HG02759 (cell line): ENCODE results near the gene ZBTB46.

Experiments used
- ATAC-seq: cut with Tn5 transposase; IDR thresholded peaks from one replicate; pipeline ENCODE4 v1.9.1; 2021; ENCODE audit warnings: mild to moderate bottlenecking, moderate library complexity; ENCODE audit not compliant: unreplicated experiment

The ZBTB46 gene

DNA sequence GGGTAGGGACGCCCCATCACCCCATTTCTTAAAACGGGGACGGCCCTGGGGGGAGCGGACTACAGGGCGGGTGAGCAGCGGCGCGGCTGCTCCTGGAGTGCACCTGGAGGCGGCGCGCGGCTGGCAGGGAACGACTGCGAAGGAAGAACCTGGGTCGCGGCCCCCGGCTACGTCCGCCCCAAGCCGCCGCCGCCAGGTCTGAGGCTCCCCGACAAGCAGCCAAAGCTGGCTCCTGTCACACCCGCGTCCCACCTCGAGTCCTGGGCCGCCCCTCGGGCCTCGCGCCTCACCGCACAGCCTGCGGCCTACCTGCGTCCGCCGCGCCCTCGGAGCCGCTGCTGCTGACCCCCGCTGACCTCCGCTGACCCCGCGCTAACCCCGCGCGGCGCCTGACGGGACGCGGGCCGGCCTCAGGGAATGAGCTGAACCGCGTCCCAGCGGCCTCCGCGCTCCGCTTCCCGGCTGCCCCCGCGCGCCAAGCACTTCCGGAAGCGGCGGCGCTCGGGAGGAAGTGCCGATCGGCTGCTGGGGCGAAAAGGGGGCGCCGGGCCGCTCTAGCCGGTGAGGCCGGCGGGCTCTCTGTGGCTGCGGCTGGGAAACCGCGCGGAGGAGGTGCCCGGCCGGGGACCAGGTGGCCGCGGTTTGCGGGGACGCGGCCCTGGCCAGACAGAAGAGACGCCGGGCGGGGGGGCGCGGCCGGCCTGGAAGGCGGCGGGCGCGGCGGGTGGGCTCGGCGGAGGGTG is 123.3 kb downstream of the ZBTB46 start, which contains the start of the genes ARFRP1 and ZGPAT:
Gene ARFRP1, minus strand, starts transcription at position 419 of the 743 bp plus-strand sequence. CDS start 885 bp downstream, outside the sequence.
Gene ZGPAT, plus strand, starts transcription at position 482 of the 743 bp plus-strand sequence. CDS start 542 bp downstream, outside the sequence.
- peak; percentile 76 for ATAC-seq

DNA sequence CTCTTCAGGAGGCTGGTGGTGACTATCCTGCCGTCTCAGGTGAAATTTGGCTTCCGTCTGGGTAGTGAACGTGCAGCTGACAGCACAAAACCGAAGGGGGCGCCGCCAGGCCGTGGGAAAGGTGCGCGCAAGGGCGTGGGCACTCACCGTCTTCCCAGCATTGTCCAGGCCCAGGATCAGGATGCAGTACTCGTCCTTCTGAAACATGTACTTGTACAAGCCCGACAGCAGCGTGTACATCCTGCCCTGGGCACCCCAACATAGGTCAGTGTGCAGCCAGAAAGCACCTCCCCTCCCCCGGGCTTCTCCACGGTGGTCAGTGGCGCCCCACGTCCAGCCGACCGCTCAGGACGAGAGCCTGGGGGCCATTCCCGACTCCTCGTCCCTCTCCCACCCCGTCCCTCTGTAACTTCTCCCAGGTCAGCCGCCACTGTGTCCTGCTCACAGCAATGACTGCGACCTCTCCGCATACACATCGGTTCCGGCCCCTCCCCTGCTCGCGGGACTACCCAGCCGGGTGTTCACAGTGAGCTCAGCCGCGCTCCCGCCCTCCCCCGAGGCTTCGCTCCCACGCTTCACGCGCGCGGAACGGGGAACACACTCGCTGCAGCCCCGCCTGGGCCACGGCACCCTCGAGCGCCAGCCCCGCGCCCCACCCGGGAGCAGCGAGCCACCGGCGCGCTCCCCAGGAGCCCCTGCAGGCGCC is 124.1 kb downstream of the ZBTB46 start:
- peak; percentile 12 for ATAC-seq

DNA sequence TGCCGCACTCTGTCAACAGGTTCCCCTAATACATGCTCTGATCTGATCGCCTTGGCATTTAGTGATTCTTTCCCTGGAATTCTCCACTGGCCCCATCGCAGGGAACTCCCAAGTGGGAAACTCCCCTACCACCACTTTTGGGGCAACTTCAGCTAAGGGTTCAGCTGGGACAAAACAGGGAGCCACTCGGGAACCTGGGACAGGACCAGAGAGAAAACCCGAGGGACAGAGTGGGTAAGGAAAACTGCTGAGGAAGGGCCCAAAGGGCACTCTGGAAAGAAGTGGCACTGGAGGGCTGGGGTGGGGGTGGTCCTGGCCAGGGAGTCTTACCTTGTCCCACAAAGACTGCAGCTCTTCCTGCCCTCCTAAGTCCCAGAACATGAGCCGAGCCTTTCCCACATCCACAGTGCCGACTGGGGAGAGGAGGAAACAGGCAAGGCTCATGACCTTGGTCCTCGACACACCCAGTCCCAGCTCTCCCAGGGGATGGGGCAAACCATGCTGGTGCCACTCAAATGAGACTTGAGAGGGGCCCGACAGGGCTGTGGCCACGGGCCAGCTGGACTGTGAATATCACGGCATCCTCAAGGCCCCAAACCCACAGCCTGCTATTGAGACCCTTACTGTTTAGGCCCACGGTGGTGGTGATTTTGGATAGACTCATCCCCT is 124.9 kb downstream of the ZBTB46 start:
- no peak for ATAC-seq

GRCh38 chr20:63705232-63706026 is 125.6 kb downstream of the ZBTB46 start:
- ATAC-seq = no peak

DNA sequence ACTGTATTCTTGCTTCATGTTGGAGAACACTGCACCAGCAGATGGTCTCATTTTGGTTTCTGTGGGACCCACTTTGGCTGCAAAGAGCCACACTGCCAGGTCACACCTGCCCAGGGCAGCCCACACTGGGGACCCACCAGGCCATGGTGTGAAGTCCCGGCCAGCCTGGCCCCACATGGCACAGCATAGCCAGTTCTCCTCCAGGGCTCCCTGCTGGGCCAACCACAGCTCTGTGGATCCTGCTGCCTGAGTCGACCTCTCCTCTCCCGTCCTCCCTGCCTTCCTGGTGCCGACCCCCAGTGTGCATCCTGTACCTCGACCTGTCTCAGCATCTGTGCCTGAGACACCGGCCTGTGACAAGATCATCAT is 126.3 kb downstream of the ZBTB46 start:
- ATAC-seq = no peak

DNA sequence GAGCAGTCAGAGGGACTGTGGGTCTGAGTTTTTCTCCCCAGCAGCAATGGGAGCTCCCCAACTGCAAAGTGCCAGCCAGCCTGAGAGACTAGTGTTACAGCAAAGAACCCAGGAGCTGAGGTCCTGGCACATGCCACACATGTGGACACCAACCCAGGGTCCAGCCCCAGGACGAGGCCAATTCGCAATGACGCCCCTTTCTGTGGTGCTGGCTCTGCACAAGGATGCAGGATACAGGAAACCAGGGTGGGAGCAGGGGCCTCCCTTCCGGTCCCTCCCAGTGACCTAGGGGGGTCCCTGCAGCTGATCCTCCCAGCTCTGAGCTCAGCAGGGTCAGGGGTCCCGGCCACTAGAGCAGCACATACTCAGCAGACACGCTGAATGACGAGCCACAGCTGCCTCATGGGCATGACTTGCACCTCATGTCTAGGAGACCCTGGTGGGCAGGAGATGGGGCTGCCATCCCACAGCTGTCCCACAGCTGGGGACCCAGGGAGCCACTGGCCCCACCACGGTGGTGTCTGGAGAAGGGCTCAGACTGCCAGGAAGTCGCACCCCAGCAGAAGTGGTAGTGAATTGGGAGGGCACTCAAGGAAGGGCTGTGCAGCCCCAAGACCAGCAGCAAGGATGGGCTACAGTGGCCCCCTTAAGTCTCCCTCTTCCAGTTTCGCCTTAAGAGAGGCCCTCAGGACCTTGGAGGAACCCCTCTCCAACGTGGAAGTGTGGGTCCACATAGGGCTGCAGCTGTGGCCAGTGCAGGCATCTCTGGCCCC is 126.9 kb downstream of the ZBTB46 start:
- ATAC-seq = no peak

GRCh38 chr20:63703471-63703975 is 127.5 kb downstream of the ZBTB46 start:
- no peak for ATAC-seq

DNA sequence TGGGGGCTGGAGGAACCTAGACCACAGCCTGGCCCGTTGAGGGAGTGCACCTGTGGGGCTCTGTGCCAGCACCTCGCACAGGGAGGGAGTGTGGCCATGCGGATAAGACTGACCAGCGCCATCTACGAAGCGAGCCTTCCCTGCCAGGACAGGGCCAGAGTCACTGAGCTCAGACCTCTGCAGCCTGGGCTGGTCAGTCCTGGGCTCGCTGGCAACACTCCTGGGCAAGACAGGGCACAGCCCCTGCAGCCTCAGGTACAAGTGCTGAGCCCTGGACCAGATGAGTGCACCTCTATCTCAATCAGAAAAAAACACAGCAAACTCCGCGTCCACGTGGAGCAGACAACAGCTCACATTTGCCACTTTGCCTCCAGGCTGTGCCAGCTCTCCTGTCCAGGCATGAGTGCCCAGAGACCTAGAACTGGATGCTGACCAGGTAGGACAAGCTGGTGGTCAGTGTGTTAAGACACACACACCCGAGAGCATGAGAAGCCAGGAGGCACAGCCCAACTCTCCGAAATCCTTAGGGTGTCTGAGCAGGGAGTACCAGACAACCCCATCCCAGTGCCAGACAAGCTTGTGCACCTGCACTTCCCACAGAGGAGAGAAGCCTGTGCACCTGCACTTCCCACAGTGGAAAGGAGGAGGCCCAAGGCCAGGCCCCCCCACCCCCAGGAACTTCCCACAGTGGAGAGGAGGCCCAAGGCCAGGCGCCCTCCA is 128.2 kb downstream of the ZBTB46 start:
- no peak for ATAC-seq

DNA sequence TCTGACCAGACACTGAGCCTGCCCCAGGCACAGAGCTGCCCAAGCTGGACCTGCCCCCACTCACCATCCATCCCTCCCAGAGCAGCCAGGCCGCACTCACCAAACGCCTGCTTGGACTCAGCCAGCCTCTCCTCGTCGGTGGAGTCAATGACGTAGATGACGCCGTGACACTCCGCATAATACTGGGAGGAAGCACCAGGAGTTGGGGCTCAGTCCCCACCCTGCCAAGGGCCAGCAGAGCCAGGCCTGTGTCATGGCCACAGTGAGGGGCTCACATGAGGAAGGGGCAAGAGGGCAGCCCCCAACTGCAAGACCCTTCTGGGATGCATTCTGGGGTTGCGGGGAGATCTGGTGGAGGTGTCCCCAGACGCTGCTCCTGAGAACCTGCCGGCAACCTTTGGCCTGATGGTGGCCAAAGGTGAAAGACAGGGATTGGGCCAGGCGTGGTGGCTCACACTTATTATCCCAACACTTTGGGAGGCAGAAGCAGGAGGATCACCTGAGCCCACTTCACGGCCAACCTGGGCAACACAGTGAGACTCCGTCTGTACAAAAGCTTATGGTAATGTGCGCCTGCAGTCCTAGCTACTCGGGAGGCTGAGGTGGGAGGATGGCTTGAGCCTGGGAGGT is 128.9 kb downstream of the ZBTB46 start:
- no peak for ATAC-seq

- ATAC-seq = no peak
Measured at GRCh38 chr20:63701329-63702035, 129.6 kb downstream of the ZBTB46 start.

DNA sequence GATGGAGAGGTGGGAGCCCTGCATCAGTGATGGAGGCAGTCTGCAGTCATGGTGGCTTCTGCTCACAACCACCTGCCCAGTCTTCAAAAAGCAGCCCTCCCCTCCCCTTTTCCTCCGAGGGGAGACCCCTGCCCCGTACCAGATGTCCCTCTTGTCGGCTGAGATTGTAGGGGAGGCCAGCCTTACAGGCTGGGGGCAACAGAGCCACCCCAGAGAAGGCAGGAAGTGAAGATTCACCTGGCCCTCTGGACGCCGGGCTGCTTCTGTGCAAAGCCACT is 130.1 kb downstream of the ZBTB46 start:
- no peak for ATAC-seq

DNA sequence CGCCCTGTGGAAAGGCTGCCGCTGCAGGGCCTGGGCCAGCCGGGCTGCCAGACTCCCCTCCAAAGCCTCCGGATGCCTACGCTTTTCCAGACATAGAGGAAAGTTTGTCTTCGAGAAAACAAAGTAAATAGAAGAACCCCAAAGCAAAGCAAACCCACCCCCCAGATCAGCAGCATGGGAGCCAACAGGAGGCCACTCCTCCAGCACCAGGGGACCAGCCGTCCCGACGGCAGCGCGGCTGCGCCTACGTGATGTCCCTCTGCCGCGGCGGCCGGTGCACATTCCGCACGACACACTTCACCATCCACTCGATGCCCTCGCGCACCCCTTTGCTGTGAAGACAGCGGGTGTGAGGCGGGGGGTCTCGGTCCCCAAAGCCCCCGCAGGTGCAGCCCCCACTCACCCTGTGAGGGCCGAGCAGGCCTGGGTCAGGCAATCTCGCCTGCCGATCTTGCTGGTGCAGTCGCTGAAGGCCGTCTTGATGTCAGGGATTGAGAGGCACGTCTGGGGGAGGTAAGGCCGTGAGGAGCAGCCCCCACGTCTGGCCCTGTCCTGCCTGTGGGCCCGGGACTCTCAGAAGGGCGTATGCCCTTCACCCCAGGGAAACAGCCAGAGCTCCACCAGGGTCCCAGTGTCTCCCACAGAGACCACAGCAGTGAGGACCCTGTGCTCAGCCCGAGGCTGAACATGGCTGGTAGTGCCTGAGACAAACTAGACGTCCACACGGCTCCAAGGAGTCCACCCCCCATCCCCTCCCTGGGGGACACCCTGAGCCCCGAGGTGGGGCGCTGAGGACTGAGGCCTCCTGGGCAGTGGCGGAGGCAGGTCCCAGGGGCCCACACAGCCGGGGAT is 130.6 kb downstream of the ZBTB46 start:
- ATAC-seq = no peak

DNA sequence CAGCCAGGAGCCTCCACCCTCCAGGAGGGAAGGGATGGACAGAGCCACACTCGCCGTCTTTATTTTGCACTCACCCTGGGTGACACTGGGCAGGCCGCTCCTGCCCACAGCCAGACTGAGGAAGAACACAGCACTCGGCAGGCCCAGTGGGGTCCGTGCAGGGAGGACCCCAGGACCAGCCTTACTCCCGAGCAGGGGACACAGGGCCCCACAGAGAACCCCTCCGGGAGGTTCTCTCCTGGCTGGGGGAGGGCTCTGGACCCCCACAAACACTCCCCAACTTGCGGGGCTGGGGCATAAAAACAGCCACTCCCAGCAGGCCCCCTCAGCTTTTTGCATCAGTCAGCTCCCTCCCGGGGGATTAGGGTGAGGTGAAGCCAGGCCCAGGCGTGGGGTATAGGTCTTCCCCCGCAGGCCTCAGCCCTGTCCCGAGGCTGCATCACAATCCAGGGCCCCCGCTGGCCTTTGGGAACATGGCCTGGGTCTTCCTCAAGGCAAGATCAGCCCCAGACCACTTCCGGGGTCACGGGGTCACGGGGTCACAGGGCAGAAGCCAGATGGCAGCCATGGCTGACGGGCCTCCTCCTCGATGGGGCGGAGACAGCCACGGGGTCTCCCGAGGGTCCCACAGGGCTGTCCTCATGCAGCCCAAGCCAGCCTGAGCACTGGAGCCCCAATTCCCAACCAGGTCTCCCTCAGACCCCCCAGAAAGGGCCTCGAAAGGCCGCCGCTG is 131.4 kb downstream of the ZBTB46 start:
- no peak for ATAC-seq

DNA sequence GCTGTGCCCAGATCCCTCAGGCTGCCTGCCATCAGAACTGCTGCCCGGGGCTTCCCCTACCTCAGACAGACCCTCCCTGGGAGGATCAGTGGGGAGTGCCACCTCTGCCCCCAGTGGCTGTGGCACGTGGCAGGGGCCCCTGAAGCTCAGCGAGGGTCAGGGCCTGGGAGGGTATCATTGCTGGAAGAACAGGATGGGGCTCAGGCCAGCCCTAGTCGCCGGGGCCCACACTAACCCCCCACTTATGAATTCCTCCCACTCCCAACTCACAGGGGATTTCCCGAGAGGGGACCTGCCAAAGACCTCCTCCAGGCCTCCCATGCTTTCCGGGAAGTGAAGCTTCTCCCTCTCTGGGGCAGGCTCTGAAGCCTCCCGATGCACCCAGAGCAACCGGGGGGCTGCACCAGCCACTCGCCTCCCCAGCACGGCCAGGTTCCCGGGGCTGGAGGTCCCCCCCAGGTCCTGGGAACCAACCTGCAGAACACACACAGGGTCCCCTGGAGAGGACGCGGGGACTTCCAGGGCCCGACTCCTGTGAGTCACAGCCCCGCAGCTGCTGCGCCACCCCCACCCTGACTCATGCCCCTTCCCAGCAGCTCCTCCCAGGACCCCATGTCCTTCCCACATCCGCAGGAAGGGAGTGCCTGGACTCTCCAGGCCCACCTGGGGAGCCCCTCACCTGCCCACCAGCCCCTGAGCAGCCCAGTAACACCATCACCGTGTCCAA is 132.2 kb downstream of the ZBTB46 start:
- no peak for ATAC-seq

DNA sequence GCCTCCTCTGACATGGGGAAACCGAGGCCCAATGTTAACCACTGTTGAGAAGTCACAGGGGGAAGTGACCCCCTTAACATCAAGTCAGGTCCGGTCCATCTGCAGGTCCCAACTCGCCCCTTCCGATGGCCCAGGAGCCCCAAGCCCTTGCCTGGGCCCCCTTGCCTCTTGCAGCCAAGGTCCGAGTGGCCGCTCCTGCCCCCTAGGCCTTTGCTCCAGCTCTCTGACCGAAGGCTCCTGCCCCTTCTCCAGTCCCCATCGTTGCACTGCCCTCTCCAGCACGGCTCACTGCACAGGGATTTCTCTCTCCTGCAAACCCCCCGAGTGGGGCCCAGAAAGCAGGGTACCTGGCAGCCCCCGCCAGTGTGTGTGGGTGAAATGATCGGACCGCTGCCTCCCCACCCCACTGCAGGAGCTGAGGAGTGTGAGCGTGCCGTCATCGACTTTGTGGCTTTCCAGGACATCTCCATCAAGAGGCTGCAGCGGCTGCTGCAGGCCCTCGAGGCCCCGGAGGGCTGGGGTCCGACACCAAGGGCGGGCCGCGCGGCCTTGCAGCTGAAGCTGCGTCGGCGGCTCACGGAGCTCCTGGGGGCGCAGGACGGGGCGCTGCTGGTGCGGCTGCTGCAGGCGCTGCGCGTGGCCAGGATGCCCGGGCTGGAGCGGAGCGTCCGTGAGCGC is 133.1 kb downstream of the ZBTB46 start:
- no peak for ATAC-seq
